HG02970 (cell line): ENCODE measurements around the gene LLGL1.

Experiments used
- ATAC-seq: cut with Tn5 transposase; IDR thresholded peaks from one replicate; pipeline ENCODE4 v1.9.1; 2021; ENCODE audit warnings: mild to moderate bottlenecking, moderate library complexity, moderate number of reproducible peaks; ENCODE audit not compliant: unreplicated experiment, low FRiP score

Gene LLGL1

GRCh38 chr17:18228176-18228682 lies 2.8 kb downstream of the LLGL1 start:
- no peak for ATAC-seq

GRCh38 chr17:18229254-18229653 lies 3.8 kb downstream of the LLGL1 start:
- ATAC-seq, result no peak

GRCh38 chr17:18229771-18230170 lies 4.3 kb downstream of the LLGL1 start:
- ATAC-seq, result no peak

- ATAC-seq, result no peak
Observed at GRCh38 chr17:18230288-18231141, 5.1 kb downstream of the LLGL1 start.

- no peak for ATAC-seq
Observed at GRCh38 chr17:18231164-18231563, 5.7 kb downstream of the LLGL1 start.

GRCh38 chr17:18233803-18234518 lies 8.5 kb downstream of the LLGL1 start:
- ATAC-seq, result no peak

- no peak for ATAC-seq
Observed at GRCh38 chr17:18234853-18235380, 9.5 kb downstream of the LLGL1 start.

DNA sequence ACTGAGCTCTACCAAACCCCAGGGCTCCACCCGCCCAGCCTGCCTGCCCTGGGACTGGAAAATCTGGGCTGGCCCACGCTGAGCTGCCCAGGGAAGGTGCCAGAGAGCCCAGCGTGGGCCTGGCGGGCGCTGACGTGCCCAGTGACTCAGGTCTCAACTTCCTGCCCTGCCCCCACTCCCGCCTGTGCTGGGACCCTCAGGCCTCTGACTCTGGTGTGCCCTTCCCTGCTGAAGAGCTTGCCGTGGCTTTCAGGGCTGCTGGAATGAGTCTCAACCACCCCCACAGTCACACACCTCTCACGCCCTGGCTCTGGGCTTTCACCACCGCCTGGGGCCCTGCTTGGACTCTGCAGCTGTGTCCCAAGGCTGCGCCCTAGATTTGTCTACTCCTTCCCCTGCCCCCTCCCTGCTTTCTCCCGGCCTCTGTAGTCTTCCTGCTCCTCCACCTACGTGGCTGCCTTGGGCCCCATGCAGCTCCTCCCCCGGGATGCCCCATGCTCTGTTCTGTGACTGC lies 10.4 kb downstream of the LLGL1 start:
- ATAC-seq, result no peak

DNA sequence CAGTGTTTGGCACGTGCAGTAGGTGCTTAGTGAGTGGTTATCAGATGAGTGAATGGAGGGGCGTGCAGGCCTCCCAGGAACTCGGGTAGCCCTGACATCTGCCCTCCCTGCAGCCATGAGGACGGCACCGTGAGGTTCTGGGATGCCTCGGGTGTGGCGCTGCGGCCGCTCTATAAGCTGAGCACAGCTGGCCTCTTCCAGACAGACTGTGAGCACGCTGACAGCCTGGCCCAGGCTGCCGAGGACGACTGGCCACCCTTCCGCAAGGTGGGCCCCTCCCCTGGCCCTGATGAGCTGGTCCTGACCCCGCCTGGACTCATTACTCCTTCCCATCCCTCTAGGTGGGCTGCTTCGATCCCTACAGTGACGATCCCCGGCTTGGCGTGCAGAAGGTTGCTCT lies 11.1 kb downstream of the LLGL1 start:
- ATAC-seq, result no peak

DNA sequence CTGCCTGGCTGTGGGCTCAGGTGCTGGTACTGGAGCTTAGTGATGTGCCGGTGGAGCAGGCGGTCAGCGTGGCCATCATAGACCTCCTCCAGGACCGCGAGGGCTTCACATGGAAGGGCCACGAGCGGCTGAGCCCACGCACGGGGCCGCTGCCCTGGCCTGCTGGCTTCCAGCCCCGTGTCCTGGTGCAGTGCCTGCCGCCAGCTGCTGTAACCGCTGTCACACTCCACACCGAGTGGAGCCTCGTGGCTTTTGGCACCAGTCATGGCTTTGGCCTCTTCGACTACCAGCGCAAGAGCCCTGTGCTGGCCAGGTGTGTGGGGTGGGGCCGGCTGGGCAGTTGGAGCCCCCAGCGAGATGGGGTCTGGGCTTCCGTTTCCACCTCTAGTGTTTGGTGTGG lies 12.0 kb downstream of the LLGL1 start:
- no peak for ATAC-seq

- ATAC-seq, result no peak
Observed at GRCh38 chr17:18238299-18238698, 12.9 kb downstream of the LLGL1 start.

DNA sequence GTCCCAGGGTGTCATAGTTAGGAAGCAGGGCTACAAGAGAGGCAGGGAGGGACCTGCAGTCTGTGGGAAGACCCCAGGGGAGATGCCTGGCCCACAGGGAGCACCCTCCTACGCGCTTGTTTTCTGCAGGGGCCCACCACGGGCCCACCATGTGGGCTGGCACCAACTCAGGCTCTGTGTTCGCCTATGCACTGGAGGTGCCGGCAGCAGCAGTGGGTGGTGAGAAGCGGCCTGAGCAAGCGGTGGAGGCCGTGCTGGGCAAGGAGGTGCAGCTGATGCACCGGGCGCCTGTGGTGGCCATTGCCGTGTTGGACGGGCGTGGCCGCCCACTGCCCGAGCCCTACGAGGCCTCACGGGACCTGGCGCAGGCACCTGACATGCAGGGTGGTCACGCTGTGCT lies 15.0 kb downstream of the LLGL1 start:
- ATAC-seq, result no peak

DNA sequence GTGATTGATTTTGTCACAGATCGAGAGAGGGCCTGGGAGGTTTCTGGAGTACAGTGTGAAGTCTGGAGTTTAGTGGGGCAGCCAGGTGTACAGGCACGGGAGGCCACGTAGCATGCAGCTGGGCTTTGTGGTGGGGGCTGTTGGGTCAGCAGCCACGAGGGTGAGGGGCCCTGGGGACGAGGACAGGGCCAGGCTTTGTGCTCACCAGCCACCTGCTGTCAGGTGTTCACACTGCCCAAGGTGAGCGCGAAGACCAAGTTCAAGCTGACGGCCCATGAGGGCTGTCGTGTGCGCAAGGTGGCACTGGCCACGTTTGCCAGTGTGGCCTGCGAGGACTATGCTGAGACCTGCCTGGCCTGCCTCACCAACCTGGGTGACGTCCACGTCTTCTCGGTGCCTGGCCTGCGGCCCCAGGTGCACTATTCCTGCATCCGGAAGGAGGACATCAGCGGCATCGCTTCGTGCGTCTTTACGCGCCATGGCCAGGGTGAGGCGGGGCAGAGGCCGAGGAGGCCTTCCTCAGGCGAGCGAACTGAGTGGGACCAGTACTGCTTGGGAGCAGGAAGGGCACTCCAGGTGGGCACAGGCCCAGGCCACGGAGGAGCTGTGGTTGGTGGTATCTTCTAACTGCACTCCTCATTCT lies 15.9 kb downstream of the LLGL1 start:
- ATAC-seq, result no peak

DNA sequence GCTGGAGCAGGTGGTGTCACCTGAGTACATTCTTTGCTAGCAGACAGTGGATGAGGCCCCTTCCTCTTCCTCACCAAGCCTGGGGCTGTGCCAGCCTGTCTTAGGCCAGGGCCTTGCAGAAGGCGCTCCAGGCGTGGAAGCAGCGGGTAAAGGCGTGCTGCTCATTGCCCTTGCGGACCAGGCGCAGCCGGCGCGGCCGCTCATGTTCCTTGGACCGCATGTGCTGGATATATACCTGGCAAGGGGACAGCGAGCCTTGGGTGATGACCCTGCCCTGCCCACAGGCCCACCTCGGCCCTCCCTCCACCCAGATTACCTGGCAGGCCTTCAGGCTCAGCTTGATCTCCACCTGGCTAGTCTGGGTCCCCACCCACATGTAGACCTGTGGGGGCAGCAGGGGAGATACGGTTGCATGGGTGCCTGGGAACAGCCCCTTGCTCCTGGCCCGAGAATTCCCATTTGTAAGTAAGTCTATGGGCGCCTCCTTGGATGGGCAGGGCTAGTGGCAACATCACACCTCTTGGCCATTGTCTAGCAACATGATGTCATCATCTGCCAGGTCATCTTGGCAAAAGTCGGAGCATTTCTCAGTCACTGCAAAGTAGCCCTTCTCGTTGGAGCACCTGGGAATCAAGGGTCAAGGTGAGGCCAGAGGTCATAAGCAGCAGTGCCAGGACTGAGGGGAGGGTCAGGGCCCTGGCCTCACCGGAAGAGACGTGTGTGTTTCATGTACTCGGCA lies 19.8 kb downstream of the LLGL1 start:
- ATAC-seq, result no peak

DNA sequence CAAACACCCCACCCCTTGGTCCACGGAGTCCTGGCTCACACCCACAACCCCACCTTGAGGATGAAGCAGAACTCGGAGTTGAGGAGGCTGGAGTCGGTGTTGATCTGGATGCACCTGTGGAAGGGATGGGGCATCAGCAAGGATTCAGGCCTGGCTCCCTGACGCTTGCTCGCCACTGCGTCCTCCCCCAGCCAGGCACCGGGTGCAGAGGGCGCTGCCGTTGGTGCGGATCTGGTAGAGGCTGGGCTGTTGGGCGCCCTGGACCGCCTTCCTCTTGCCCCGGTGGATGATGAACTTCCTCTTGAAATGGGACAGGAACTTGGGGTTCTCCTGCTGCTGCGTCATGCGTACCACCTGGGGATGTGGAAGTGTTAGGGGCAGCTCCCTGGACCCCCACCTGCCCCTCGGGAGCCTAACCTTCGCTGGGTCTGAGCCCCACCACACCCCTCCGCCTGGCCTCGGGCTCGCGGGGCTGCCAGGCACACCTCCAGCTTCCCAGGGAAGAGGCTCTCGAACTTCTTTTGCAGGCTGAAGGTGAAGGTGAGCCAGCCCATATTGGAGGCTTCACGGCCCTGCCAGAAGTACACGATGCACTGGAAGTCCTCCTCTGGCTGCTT lies 20.8 kb downstream of the LLGL1 start:
- ATAC-seq, result no peak

GRCh38 chr17:18246880-18247612 lies 21.6 kb downstream of the LLGL1 start:
- ATAC-seq, result no peak

DNA sequence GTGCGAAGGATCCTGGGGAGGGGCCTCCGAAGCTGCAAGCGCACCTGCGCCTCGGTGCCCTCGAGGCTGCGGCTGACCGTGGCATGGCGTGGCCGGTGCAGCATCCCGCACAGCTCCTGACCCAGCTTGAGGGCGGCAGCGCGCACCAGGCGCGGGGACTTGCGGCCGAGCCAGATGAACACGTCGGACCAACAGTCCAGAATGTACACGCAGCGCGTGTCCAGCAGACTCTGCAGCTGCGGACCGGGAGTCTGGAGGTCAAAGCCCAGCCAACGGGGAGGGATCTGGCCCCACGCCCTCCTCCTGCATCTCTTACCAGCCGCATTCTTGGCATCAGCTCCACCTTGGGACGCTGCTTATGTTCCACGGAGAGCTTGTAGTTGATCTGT lies 22.2 kb downstream of the LLGL1 start:
- ATAC-seq, result no peak

- no peak for ATAC-seq
Observed at GRCh38 chr17:18248300-18248731, 22.9 kb downstream of the LLGL1 start.

DNA sequence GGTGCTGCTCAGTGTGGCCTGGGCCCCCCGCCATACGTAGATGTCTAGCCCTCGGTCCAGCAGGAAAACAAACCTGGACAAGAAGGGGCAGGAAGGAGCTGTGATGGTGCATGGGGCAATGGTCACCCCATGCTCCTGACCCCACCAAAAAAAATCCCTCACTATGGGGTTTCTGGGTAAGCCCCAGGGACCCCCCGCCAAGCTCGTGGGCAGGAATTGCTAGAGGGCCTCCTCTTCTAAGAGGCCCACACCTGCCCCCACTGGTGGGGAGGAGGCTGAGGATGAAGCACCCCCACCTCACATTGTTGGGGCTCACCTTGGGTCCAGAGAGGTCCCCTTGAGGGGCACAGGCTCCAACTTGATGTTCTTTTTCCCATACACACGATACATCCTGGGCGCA lies 23.4 kb downstream of the LLGL1 start:
- no peak for ATAC-seq
